Fibroblast of lung (primary cell): ENCODE data around the gene SETX. TPM values are rescaled to one million over a fixed set of nuclear protein-coding genes. Genes with fewer than 3 reads are reported as not detected.

ENCODE experiments used
- DNase-seq, 2 donors: peaks; one replicate each; pipeline versions ENCODE4 v3.0.0 to v3.0.0-alpha.2; 2010; ENCODE audit warnings: low read depth in 2 of 2
- H2AFZ ChIP-seq: 2 replicates; pipeline ENCODE4 v1.5.1; 2012; ENCODE audit warnings: low read length, control low read depth, inconsistent platforms
- H3K27ac ChIP-seq: 2 replicates; pipeline ENCODE4 v1.5.1; 2011; ENCODE audit warnings: low read length, control low read depth; ENCODE audit not compliant: insufficient read depth
- H3K27me3 ChIP-seq: 2 replicates; pipeline ENCODE4 v1.5.1; 2011; ENCODE audit warnings: mild to moderate bottlenecking, low read length; ENCODE audit not compliant: control insufficient read depth, insufficient read depth
- H3K36me3 ChIP-seq: 2 replicates; pipeline ENCODE4 v1.5.1; 2011; ENCODE audit warnings: low read length; ENCODE audit not compliant: control insufficient read depth, insufficient read depth
- H3K4me1 ChIP-seq: 2 replicates; pipeline ENCODE4 v1.5.1; 2011; ENCODE audit warnings: low read length; ENCODE audit not compliant: control insufficient read depth, insufficient read depth; ENCODE audit errors: extremely low read depth
- H3K4me2 ChIP-seq: 2 replicates; pipeline ENCODE4 v1.5.1; 2011; ENCODE audit warnings: low read length, control low read depth; ENCODE audit not compliant: insufficient read depth; ENCODE audit errors: extremely low read depth
- H3K4me3 ChIP-seq, 4 experiments: fragments of 200-600 bp in 1 of 4; sonication (generic) in 1 of 4; replicated peaks in 1 of 4; 2 replicates each; pipeline ENCODE4 v1.5.1; 2011 to 2016; ENCODE audit warnings: low read length in 4 of 4, low read depth in 3 of 4, mild to moderate bottlenecking in 3 of 4, control low read depth in 2 of 4, inconsistent platforms in 1 of 4, mixed read lengths in 1 of 4; ENCODE audit not compliant: insufficient read depth in 1 of 4; ENCODE audit errors: control extremely low read depth in 1 of 4
- H3K79me2 ChIP-seq: 2 replicates; pipeline ENCODE4 v1.5.1; 2012; ENCODE audit warnings: mild to moderate bottlenecking, low read length, inconsistent platforms; ENCODE audit not compliant: control insufficient read depth, insufficient read depth
- H3K9ac ChIP-seq: 2 replicates; pipeline ENCODE4 v1.5.1; 2011; ENCODE audit warnings: mild to moderate bottlenecking, low read length, control low read depth; ENCODE audit not compliant: insufficient read depth
- H3K9me3 ChIP-seq: 2 replicates; pipeline ENCODE4 v1.5.1; 2012; ENCODE audit warnings: low read depth, low read length; ENCODE audit not compliant: control insufficient read depth, insufficient read depth
- H4K20me1 ChIP-seq: 2 replicates; pipeline ENCODE4 v1.5.1; 2011; ENCODE audit warnings: low read length; ENCODE audit not compliant: control insufficient read depth, insufficient read depth; ENCODE audit errors: extremely low read depth
- EZH2 ChIP-seq: IDR thresholded peaks from 2 replicates; pipeline ENCODE4 v1.5.1; 2012; ENCODE audit warnings: low read length, control low read depth, mild to moderate bottlenecking; ENCODE audit errors: missing control alignments
- polyA plus RNA-seq, 2 donors: library from polyadenylated mRNA; depleted of rRNA in 1 of 2; stranded (reverse) in 1 of 2; unstranded in 1 of 2; fragments of >200 nt; gene quantifications; 2 replicates each; pipeline ENCODE4 v1.2.1, GENCODE V29; 2011 to 2012; ENCODE audit warnings: missing spikeins in 1 of 2
- total RNA-seq: library from RNA; depleted of rRNA; stranded (reverse); fragments of >200 nt; gene quantifications from 2 replicates; pipeline ENCODE4 v1.2.1, GENCODE V29; 2014
- TF ChIP-seq, protein P1 (sequence below), 2 donors: IDR thresholded peaks in 1 of 2; conservative IDR thresholded peaks in 1 of 2; 1 replicate in 1 of 2; 2 replicates in 1 of 2; pipeline ENCODE4 v1.5.1; 2011 to 2012; ENCODE audit warnings: low read length in 2 of 2, control low read depth in 1 of 2, inconsistent platforms in 1 of 2, low read depth in 1 of 2, mild to moderate bottlenecking in 1 of 2

Gene SETX
- total and polyA plus RNA-seq, 2 donors (not counting 1 experiment from before 2014, with no cell fraction given) = 31.5 to 78.3 TPM

- Histone ChIP-seq H3K4me2 (no peak overlapping the region), H3K9me3 (no peaks in the 10 kb centered on the region), H3K36me3 (no peaks in the 10 kb centered on the region), H3K79me2 (peaks cover 10% of the 10 kb centered on the region), H3K4me1 (no peaks in the 10 kb centered on the region), H3K9ac (no peak overlapping the region), H2AFZ (no peak overlapping the region), H3K4me3 (no peak overlapping the region), H4K20me1 (no peaks in the 10 kb centered on the region), H3K27ac (no peak overlapping the region), H3K27me3 (no peaks in the 10 kb centered on the region)
- TF ChIP-seq, protein P1, sequence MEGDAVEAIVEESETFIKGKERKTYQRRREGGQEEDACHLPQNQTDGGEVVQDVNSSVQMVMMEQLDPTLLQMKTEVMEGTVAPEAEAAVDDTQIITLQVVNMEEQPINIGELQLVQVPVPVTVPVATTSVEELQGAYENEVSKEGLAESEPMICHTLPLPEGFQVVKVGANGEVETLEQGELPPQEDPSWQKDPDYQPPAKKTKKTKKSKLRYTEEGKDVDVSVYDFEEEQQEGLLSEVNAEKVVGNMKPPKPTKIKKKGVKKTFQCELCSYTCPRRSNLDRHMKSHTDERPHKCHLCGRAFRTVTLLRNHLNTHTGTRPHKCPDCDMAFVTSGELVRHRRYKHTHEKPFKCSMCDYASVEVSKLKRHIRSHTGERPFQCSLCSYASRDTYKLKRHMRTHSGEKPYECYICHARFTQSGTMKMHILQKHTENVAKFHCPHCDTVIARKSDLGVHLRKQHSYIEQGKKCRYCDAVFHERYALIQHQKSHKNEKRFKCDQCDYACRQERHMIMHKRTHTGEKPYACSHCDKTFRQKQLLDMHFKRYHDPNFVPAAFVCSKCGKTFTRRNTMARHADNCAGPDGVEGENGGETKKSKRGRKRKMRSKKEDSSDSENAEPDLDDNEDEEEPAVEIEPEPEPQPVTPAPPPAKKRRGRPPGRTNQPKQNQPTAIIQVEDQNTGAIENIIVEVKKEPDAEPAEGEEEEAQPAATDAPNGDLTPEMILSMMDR (conservative IDR thresholded peaks at IDR 0.05 in 1 of 2, IDR thresholded peaks at IDR 0.05 in 1 of 2; ENCODE audit: low read depth in 1 of 2, low read length in 2 of 2) = no peak
- TF ChIP-seq EZH2 = no peak
- DNase-seq = no peak
Observed at GRCh38 chr9:132312426-132312825, 42.4 kb downstream of the SETX start.

GRCh38 chr9:132311978-132312377 lies 42.8 kb downstream of the SETX start:
- Histone ChIP-seq H3K79me2 (peaks cover 6% of the 10 kb centered on the region), H3K4me2 (no peak overlapping the region), H3K9ac (no peak overlapping the region), H3K36me3 (no peaks in the 10 kb centered on the region), H3K4me1 (no peaks in the 10 kb centered on the region), H3K9me3 (no peaks in the 10 kb centered on the region), H3K27me3 (no peaks in the 10 kb centered on the region), H3K27ac (no peak overlapping the region), H3K4me3 (no peak overlapping the region), H4K20me1 (no peaks in the 10 kb centered on the region), H2AFZ (no peak overlapping the region)
- no peak for DNase-seq
- TF ChIP-seq EZH2 = no peak
- TF ChIP-seq, protein P1 (conservative IDR thresholded peaks at IDR 0.05 in 1 of 2, IDR thresholded peaks at IDR 0.05 in 1 of 2; ENCODE audit: low read depth in 1 of 2, low read length in 2 of 2) = no peak

GRCh38 chr9:132309056-132309455 lies 45.7 kb downstream of the SETX start:
- H3K9ac ChIP-seq = no peak overlapping the region
- no peak overlapping the region for H3K4me2 ChIP-seq
- H3K9me3 ChIP-seq = no peaks in the 10 kb centered on the region
- TF ChIP-seq, protein P1 (conservative IDR thresholded peaks at IDR 0.05 in 1 of 2, IDR thresholded peaks at IDR 0.05 in 1 of 2; ENCODE audit: low read depth in 1 of 2, low read length in 2 of 2) = no peak
- TF ChIP-seq EZH2 = no peak
- no peaks in the 10 kb centered on the region for H3K36me3 ChIP-seq
- no peaks in the 10 kb centered on the region for H4K20me1 ChIP-seq
- no peaks in the 10 kb centered on the region for H3K4me1 ChIP-seq
- H3K4me3 ChIP-seq = no peak overlapping the region
- H3K27ac ChIP-seq = no peak overlapping the region
- H3K79me2 ChIP-seq = no peaks in the 10 kb centered on the region
- H3K27me3 ChIP-seq = no peaks in the 10 kb centered on the region
- no peak overlapping the region for H2AFZ ChIP-seq
- DNase-seq = no peak
